ENCODE data around the gene MTCL1.

Gene MTCL1

GRCh38 chr18:8793445-8794155 is 88.2 kb downstream of the MTCL1 start:
- DNase-seq (ENCODE audit: low spot score), result no peak

- no peak for DNase-seq (ENCODE audit: low spot score)
These were observed 89.0 kb downstream of the MTCL1 start for GRCh38 chr18:8794156-8794933.

GRCh38 chr18:8794934-8795280 is 89.6 kb downstream of the MTCL1 start:
- no peak for DNase-seq (ENCODE audit: low spot score)

- no peak for DNase-seq (ENCODE audit: low spot score)
These were observed 90.4 kb downstream of the MTCL1 start for GRCh38 chr18:8795586-8796325.

GRCh38 chr18:8797206-8797605 is 91.8 kb downstream of the MTCL1 start:
- no peak for DNase-seq (ENCODE audit: low spot score)

- no peak for DNase-seq (ENCODE audit: low spot score)
These were observed 93.6 kb downstream of the MTCL1 start for GRCh38 chr18:8799001-8799400.

GRCh38 chr18:8799596-8800441 is 94.5 kb downstream of the MTCL1 start:
- DNase-seq (ENCODE audit: low spot score), result no peak

- DNase-seq (ENCODE audit: low spot score), result no peak
These were observed 95.1 kb downstream of the MTCL1 start for GRCh38 chr18:8800445-8800844.

GRCh38 chr18:8800876-8801262 is 95.5 kb downstream of the MTCL1 start:
- no peak for DNase-seq (ENCODE audit: low spot score)

GRCh38 chr18:8801263-8801901 is 96.0 kb downstream of the MTCL1 start:
- DNase-seq (ENCODE audit: low spot score), result no peak

GRCh38 chr18:8802017-8802672 is 96.8 kb downstream of the MTCL1 start:
- DNase-seq (ENCODE audit: low spot score), result no peak

- no peak for DNase-seq (ENCODE audit: low spot score)
These were observed 97.9 kb downstream of the MTCL1 start for GRCh38 chr18:8803063-8803795.

GRCh38 chr18:8803957-8804356 is 98.6 kb downstream of the MTCL1 start:
- DNase-seq (ENCODE audit: low spot score), result no peak

- no peak for DNase-seq (ENCODE audit: low spot score)
These were observed 100.2 kb downstream of the MTCL1 start for GRCh38 chr18:8805552-8805951.

- DNase-seq (ENCODE audit: low spot score), result no peak
These were observed 100.9 kb downstream of the MTCL1 start for GRCh38 chr18:8806100-8806797.

- DNase-seq (ENCODE audit: low spot score), result no peak
These were observed 101.6 kb downstream of the MTCL1 start for GRCh38 chr18:8806798-8807487.

- DNase-seq (ENCODE audit: low spot score), result no peak
These were observed 102.1 kb downstream of the MTCL1 start for GRCh38 chr18:8807488-8807805.

- no peak for DNase-seq (ENCODE audit: low spot score)
These were observed 102.6 kb downstream of the MTCL1 start for GRCh38 chr18:8808001-8808400.

- no peak for DNase-seq (ENCODE audit: low spot score)
These were observed 104.2 kb downstream of the MTCL1 start for GRCh38 chr18:8809514-8809913.

Data from activated CD4-positive, alpha-beta T cell treated with anti-CD3 and anti-CD28 coated beads, Interleukin-2, Interleukin-4, amounts not matched to agents 100 ng/mL and 50 ng/mL, durations not matched to agents 16 hours and 8 hours (primary cell).